Measurements from ENCODE around the gene MSL3B.

Gene MSL3B

DNA sequence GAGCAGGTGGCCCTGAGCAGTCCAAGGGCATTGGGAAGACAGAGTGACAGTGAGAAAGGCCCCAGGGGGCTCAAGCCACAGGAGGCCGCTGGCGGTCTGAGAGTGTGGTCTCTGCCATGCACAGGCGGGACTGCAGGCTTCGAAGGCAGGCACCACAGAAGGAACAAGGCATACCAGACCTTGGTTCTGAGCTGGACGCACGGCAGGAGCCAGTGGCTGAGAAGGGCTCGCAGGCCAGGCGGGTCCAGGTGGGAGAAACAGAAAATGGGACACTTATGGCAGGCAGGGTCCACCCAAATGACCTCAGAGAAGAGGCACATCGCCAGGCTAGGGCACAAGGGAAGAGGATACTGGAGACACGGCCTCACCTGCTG, 28.8 kb downstream of the MSL3B start:
- no peaks in the 10 kb centered on the region for H3K27me3 Mint-ChIP-seq
- ATAC-seq = no peak
- H3K9me3 Mint-ChIP-seq = no peaks in the 10 kb centered on the region
- H3K36me3 Mint-ChIP-seq (ENCODE audit: low read depth) = peaks cover 93% of the 10 kb centered on the region
- no peak overlapping the region for H3K27ac Mint-ChIP-seq
- peaks cover 11% of the 10 kb centered on the region for H3K4me1 Mint-ChIP-seq (ENCODE audit: low read depth)
- DNase-seq = no peak
- H3K4me3 Mint-ChIP-seq = no peak overlapping the region
- TF ChIP-seq, protein P1, sequence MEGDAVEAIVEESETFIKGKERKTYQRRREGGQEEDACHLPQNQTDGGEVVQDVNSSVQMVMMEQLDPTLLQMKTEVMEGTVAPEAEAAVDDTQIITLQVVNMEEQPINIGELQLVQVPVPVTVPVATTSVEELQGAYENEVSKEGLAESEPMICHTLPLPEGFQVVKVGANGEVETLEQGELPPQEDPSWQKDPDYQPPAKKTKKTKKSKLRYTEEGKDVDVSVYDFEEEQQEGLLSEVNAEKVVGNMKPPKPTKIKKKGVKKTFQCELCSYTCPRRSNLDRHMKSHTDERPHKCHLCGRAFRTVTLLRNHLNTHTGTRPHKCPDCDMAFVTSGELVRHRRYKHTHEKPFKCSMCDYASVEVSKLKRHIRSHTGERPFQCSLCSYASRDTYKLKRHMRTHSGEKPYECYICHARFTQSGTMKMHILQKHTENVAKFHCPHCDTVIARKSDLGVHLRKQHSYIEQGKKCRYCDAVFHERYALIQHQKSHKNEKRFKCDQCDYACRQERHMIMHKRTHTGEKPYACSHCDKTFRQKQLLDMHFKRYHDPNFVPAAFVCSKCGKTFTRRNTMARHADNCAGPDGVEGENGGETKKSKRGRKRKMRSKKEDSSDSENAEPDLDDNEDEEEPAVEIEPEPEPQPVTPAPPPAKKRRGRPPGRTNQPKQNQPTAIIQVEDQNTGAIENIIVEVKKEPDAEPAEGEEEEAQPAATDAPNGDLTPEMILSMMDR (IDR thresholded peaks at IDR 0.05) = no peak
- ChIA-PET CTCF (interaction anchor here (2.5 kb wide), 1 partner anchor 19 kb away, joined by 8 read pairs; no protein-coding TSS in a partner anchor), POLR2A (interaction anchor here (1.0 to 1.4 kb wide), 2 partner anchors 15 to 425 kb away, joined by 3 to 4 read pairs; partner anchors contain the start of gene HJURP)
- intact Hi-C loops (cut with micrococcal nuclease) = no loop called here

DNA sequence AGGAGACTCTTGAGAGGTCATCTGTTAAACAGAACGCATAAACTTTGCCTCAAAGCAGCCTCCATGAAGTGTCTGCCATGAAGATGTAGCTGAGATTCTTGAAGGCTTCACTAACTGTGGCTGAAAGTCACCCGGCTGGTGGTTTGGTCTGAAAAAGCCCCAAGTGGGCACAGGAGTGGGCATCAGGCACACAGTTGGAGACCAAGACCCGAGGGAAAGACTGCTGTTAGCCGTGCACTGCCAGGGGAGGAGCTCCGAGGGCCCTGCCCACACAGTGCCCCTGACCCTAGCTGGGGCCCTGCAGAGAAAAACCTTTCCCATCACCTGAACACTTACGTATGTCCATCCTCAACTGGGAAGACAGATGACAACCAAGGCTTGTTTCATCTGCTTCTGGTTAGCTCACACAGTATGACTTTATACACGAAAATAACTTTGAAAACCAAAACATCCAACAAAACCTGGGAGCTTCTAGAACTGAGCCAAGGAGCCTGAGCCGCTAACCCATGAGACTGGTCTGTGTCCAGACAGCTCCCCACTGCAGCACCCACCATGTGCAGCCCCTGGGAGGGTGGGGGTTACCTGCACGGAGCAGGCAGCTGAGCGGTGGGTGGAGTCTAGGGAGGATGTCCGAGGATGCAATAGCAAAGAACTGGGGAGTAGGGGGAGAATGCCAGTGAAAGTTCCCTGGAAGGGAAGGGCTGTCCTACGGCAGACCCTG, 29.3 kb downstream of the MSL3B start:
- Mint-ChIP-seq H3K9me3 (no peaks in the 10 kb centered on the region), H3K4me3 (no peak overlapping the region), H3K27ac (no peak overlapping the region), H3K4me1 (ENCODE audit: low read depth) (peaks cover 11% of the 10 kb centered on the region), H3K27me3 (no peaks in the 10 kb centered on the region), H3K36me3 (ENCODE audit: low read depth) (peaks cover 88% of the 10 kb centered on the region)
- intact Hi-C loops (cut with micrococcal nuclease) = no loop called here
- TF ChIP-seq, protein P1 (IDR thresholded peaks at IDR 0.05) = no peak
- CTCF ChIA-PET = interaction anchor here (0.8 to 2.5 kb wide), 2 partner anchors 19 to 22 kb away, joined by 3 to 8 read pairs; no protein-coding TSS in a partner anchor
- no peak for DNase-seq
- no peak for ATAC-seq
- POLR2A ChIA-PET = interaction anchor here (1.0 to 1.4 kb wide), 2 partner anchors 16 to 424 kb away, joined by 3 to 4 read pairs; partner anchors contain the start of gene HJURP

DNA sequence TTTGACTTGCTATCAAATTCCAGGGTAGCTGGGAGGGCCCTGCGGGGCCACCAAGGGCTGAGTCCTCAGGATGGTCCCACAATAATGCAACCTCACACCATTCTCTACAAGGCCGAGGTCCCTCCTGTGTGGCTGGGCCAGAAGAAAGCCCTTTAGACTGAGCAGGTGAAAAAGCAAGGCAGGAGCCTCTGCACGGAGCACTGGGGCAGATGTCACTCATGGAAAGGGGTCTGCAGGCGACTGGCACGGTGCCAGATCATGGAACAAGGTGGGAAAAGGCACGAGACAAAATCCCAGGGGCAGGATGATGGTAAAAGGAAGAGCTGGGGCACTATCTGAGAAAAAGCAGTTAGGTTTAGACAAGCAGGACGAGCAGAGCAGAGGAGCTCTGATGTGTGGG, 29.9 kb downstream of the MSL3B start:
- Mint-ChIP-seq H3K36me3 (ENCODE audit: low read depth) (peaks cover 81% of the 10 kb centered on the region), H3K9me3 (no peaks in the 10 kb centered on the region), H3K27ac (no peak overlapping the region), H3K27me3 (no peaks in the 10 kb centered on the region), H3K4me3 (no peak overlapping the region), H3K4me1 (ENCODE audit: low read depth) (peaks cover 11% of the 10 kb centered on the region)
- CTCF ChIA-PET = interaction anchor here (0.8 to 2.5 kb wide), 3 partner anchors 20 to 171 kb away, joined by 3 to 8 read pairs (median 3); no protein-coding TSS in a partner anchor
- DNase-seq = no peak
- no peak for ATAC-seq
- POLR2A ChIA-PET = interaction anchor here (1.0 to 1.4 kb wide), 2 partner anchors 17 to 423 kb away, joined by 3 to 4 read pairs; partner anchors contain the start of gene HJURP
- intact Hi-C loops (cut with micrococcal nuclease) = no loop called here
- TF ChIP-seq, protein P1 (IDR thresholded peaks at IDR 0.05) = no peak

DNA sequence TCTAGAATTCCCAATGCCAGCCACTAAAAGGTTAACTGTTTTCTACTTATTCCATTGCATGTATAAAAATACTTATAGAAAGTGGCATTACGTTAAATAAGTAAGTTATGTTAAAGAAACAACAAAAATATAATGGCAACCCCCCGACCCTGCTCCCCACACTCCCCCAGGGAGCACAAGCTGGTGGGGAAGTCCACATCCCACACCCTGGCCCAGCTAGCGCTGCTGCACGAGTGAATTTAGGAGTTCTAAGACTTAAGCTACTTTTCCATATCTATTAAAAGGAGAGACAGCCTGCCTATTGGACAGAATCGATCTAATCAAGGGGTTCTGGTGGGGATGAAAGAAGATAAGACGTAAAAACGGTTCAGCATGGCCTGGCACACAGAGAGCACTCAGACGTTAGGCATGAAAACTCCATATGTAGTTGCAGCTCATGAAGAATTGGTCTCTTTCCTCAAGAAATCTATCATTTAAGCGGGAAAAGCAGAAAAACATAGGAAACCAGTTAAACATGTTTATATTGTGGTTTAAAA, 30.4 kb downstream of the MSL3B start:
- no peak for DNase-seq
- ChIA-PET POLR2A (interaction anchor here (1.4 kb wide), 1 partner anchor 17 kb away, joined by 4 read pairs; the partner anchor contains the start of gene HJURP), CTCF (interaction anchor here (0.8 to 2.5 kb wide), 3 partner anchors 20 to 171 kb away, joined by 3 to 8 read pairs (median 3); no protein-coding TSS in a partner anchor)
- Mint-ChIP-seq H3K4me3 (no peak overlapping the region), H3K9me3 (no peaks in the 10 kb centered on the region), H3K36me3 (ENCODE audit: low read depth) (peaks cover 76% of the 10 kb centered on the region), H3K27ac (no peak overlapping the region), H3K4me1 (ENCODE audit: low read depth) (peaks cover 11% of the 10 kb centered on the region), H3K27me3 (no peaks in the 10 kb centered on the region)
- intact Hi-C loops (cut with micrococcal nuclease) = no loop called here
- no peak for ATAC-seq
- TF ChIP-seq, protein P1 (IDR thresholded peaks at IDR 0.05) = no peak

DNA sequence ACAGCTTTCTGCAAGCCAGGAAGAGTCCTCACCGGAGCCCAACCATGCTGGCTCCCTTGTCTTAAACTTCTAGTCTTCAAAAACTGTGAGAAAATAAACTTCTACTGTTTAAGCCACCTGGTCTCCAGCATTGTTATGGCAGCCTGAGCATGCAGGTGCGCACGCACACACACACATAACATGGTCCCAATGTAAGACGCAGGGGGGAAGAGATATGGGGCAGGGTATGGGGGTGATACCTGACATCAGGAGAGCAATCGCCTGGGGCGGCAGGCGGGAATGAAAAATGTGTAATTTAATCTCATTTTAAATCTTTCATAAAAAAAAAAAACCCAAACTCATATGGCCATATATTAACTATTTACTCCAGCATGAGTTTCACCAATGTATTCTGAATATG, 31.8 kb downstream of the MSL3B start:
- H3K4me3 Mint-ChIP-seq = no peak overlapping the region
- CTCF ChIA-PET = no interaction called here
- H3K9me3 Mint-ChIP-seq = no peaks in the 10 kb centered on the region
- POLR2A ChIA-PET = no interaction called here
- H3K4me1 Mint-ChIP-seq (ENCODE audit: low read depth) = peaks cover 11% of the 10 kb centered on the region
- intact Hi-C loops (cut with micrococcal nuclease) = no loop called here
- DNase-seq (no peak), ATAC-seq (no peak)
- TF ChIP-seq, protein P1 (IDR thresholded peaks at IDR 0.05) = no peak
- H3K36me3 Mint-ChIP-seq (ENCODE audit: low read depth) = peaks cover 65% of the 10 kb centered on the region
- no peak overlapping the region for H3K27ac Mint-ChIP-seq
- H3K27me3 Mint-ChIP-seq = no peaks in the 10 kb centered on the region

Measured in activated CD8-positive, alpha-beta T cell treated with anti-CD3 and anti-CD28 coated beads for 36 hours (primary cell).